ENCODE data around the gene HELZ2. TPM values are rescaled to one million over a fixed set of nuclear protein-coding genes. Genes with fewer than 3 reads are reported as not detected.

HELZ2 gene
- total RNA-seq, 2 experiments from 2014 or later, result 6.5 to 8.3 TPM

- POLR2A ChIA-PET, result interaction anchor here (1.0 to 1.2 kb wide), 2 partner anchors 18 to 86 kb away, joined by 3 read pairs; partner anchors contain the start of gene HELZ2
- CTCF ChIA-PET (ENCODE audit: unreplicated experiment), result no interaction called here
- Histone ChIP-seq H4K20me1 (ENCODE audit: insufficient read depth, low read length) (no peaks in the 10 kb centered on the region), H3K4me1 (ENCODE audit: insufficient read depth, low read length, poor library complexity, severe bottlenecking) (peaks cover 37% of the 10 kb centered on the region), H3K4me3 (ENCODE audit: low read depth, low read length, poor library complexity, severe bottlenecking) (no peak overlapping the region), H3K4me2 (ENCODE audit: low read length) (no peak overlapping the region), H2AFZ (ENCODE audit: low read length) (no peak overlapping the region), H3K9me3 (ENCODE audit: low read length) (no peaks in the 10 kb centered on the region), H3K36me3 (ENCODE audit: insufficient read depth, low read length) (no peaks in the 10 kb centered on the region), H3K79me2 (ENCODE audit: insufficient read depth, low read depth, low read length) (no peaks in the 10 kb centered on the region), H3K9me2 (ENCODE audit: insufficient read depth, low read length) (no peaks in the 10 kb centered on the region), H3K27ac (ENCODE audit: low read depth, low read length, poor library complexity, severe bottlenecking) (no peak overlapping the region)
- BruUV-seq (replicated peaks), result no TSS peak
- no peak for TF ChIP-seq CTCF (conservative IDR thresholded peaks at IDR 0.05; ENCODE audit: low read length)
- no peak for DNase-seq (ENCODE audit: low spot score)
- intact Hi-C loops (cut with micrococcal nuclease; ENCODE audit: unreplicated experiment), result no loop called here
These were observed 18.2 kb downstream of the HELZ2 start for GRCh38 chr20:63555661-63556381.

DNA sequence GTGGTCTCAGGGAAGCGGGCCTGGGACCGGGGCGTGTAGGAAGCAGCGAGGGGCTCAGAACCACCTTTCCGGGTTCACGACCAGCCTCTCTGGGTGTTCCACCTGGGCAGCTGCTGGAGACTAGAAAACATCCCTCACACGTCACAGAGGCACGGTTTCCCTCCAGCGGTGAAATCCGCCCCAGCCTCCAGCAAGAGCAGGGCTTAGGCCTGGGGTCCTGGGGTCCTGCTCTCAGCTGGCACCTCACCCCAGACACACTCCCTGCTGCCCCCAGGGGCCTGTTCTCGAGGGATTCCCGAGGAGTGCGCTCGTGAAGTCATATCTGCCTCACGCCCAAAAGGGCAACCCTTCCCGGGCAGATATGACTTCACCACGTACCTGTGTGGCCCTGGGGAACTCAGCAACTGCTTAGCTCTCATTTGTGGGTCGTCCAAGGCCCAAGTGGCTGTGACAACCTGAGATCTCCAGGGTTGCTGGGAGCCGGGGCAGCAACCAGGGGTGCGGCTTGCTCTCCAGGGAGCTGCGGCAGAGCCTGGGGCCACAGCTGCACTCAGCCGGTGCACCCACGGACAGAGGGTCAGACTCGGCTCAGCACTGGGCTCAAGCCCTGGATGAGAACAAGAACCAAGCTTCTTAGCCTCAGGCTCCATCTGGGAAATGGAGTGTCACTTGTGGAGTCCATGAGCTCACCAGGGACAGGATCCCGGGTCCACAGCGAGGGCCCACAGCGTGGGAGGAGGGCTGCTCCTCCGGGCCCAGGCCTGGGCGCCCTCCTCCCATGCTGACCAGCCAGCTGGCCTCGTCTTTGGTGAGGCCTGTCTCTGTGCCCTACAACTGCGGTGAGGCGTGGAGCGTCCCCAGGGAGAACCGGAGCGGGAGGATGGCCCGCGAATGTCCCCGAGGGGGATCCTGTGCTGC, 19.4 kb downstream of the HELZ2 start:
- no peaks in the 10 kb centered on the region for H3K9me3 ChIP-seq (ENCODE audit: low read length)
- H3K36me3 ChIP-seq (ENCODE audit: insufficient read depth, low read length), result no peaks in the 10 kb centered on the region
- no peaks in the 10 kb centered on the region for H3K79me2 ChIP-seq (ENCODE audit: insufficient read depth, low read depth, low read length)
- no peak overlapping the region for H3K27ac ChIP-seq (ENCODE audit: low read depth, low read length, poor library complexity, severe bottlenecking)
- H3K4me1 ChIP-seq (ENCODE audit: insufficient read depth, low read length, poor library complexity, severe bottlenecking), result peaks cover 38% of the 10 kb centered on the region
- no peaks in the 10 kb centered on the region for H3K9me2 ChIP-seq (ENCODE audit: insufficient read depth, low read length)
- TF ChIP-seq CTCF (conservative IDR thresholded peaks at IDR 0.05; ENCODE audit: low read length) (no peak), EZH2phosphoT487 (IDR thresholded peaks at IDR 0.05; ENCODE audit: borderline replicate concordance, low read depth, low read length) (no peak)
- intact Hi-C loops (cut with micrococcal nuclease; ENCODE audit: unreplicated experiment), result loop anchor here (5.0 kb wide), 1 partner anchor 73 kb away; the partner anchor contains the start of gene GMEB2
- no peak overlapping the region for H2AFZ ChIP-seq (ENCODE audit: low read length)
- no peaks in the 10 kb centered on the region for H4K20me1 ChIP-seq (ENCODE audit: insufficient read depth, low read length)
- no TSS peak for BruUV-seq (replicated peaks)
- ChIA-PET CTCF (ENCODE audit: unreplicated experiment) (interaction anchor here (0.5 kb wide), 1 partner anchor 88 kb away, joined by 4 read pairs; no protein-coding TSS in a partner anchor), POLR2A (interaction anchor here (1.0 kb wide), 1 partner anchor 87 kb away, joined by 3 read pairs; no protein-coding TSS in a partner anchor)
- H3K4me2 ChIP-seq (ENCODE audit: low read length), result peak overlapping the region; percentile 92
- peak overlapping the region; percentile 71 for H3K4me3 ChIP-seq (ENCODE audit: low read depth, low read length, poor library complexity, severe bottlenecking)
- DNase-seq (ENCODE audit: low spot score), result peak; percentile 43
